ENCODE data around the gene ADRB1.

Gene ADRB1

GRCh38 chr10:114094795-114095194, 51.1 kb downstream of the ADRB1 start:
- DNase-seq (ENCODE audit: low read depth in 2 of 2): no peak

- no peak for DNase-seq (ENCODE audit: low read depth in 2 of 2)
Measured at GRCh38 chr10:114095559-114096337, 52.1 kb downstream of the ADRB1 start.
